IMR-90 (cell line): ENCODE data around the gene AMOTL2. TPM values are rescaled to one million over a fixed set of nuclear protein-coding genes. Genes with fewer than 3 reads are reported as not detected.
A peak's percentile ranks its signal among the peaks of the same experiment; 100 is the strongest.

Experiments used
- ATAC-seq: fragments of 200-7000 bp; cut with Tn5 transposase; 2 replicates; pipeline ENCODE4 v1.9.1; 2020; ENCODE audit warnings: low read depth, mild to moderate bottlenecking, moderate library complexity
- BruUV-seq: library from RNA; stranded (reverse); fragments of 400-500 nt; replicated peaks from 2 replicates; lab custom pipeline; 2021; lab: Mats Ljungman, UMichigan
- CTCF ChIA-PET: fragments of 300-600 bp; formaldehyde crosslinking; extraction: SDS; loops from one replicate; lab custom pipeline; 2021; ENCODE audit warnings: antibody characterized with exemption; lab: Yijun Ruan, JAX
- POLR2A ChIA-PET: fragments of 300-600 bp; sonication (Branson Sonifier 250); formaldehyde crosslinking; loops from one replicate; lab custom pipeline; 2022; ENCODE audit warnings: antibody characterized with exemption; ENCODE audit not compliant: unreplicated experiment; lab: Charles Lee
- DNase-seq: peaks from one replicate; pipeline ENCODE4 v3.0.0; 2013
- H2AFZ ChIP-seq: replicated peaks from 2 replicates; pipeline ENCODE3; 2013; ENCODE audit warnings: low read length, mild to moderate bottlenecking; ENCODE audit not compliant: poor library complexity
- H2AK5ac ChIP-seq: 2 replicates; pipeline ENCODE4 v1.6.1; 2013; ENCODE audit warnings: low read depth, low read length, inconsistent platforms
- H2AK9ac ChIP-seq: replicated peaks from 2 replicates; pipeline ENCODE3; 2013; ENCODE audit warnings: mild to moderate bottlenecking, low read depth, low read length, moderate library complexity; ENCODE audit not compliant: poor library complexity
- H2BK120ac ChIP-seq: 2 replicates; pipeline ENCODE4 v1.6.1; 2013; ENCODE audit warnings: low read depth, low read length, inconsistent platforms
- H2BK15ac ChIP-seq: 3 replicates; pipeline ENCODE4 v1.6.1; 2013; ENCODE audit warnings: low read depth, low read length, inconsistent platforms
- H2BK20ac ChIP-seq: 2 replicates; pipeline ENCODE4 v1.6.1; 2013; ENCODE audit warnings: low read depth, mild to moderate bottlenecking, inconsistent platforms, low read length, moderate library complexity
- H2BK5ac ChIP-seq: 2 replicates; pipeline ENCODE4 v1.6.1; 2013; ENCODE audit warnings: mild to moderate bottlenecking, low read depth, low read length, inconsistent platforms; ENCODE audit not compliant: poor library complexity, severe bottlenecking
- H3K14ac ChIP-seq: replicated peaks from 2 replicates; pipeline ENCODE4 v1.6.1; 2013; ENCODE audit warnings: low read depth, low read length, inconsistent platforms
- H3K18ac ChIP-seq: 2 replicates; pipeline ENCODE4 v1.6.1; 2013; ENCODE audit warnings: low read depth, low read length, control low read depth
- H3K23ac ChIP-seq: 2 replicates; pipeline ENCODE4 v1.6.1; 2013; ENCODE audit warnings: low read depth, low read length, inconsistent platforms
- H3K27ac ChIP-seq: 2 replicates; pipeline ENCODE4 v1.5.1; 2013; ENCODE audit warnings: mild to moderate bottlenecking, control low read depth, low read length; ENCODE audit not compliant: insufficient read depth
- H3K27me3 ChIP-seq: 2 replicates; pipeline ENCODE4 v1.6.1; 2013; ENCODE audit warnings: low read length; ENCODE audit not compliant: control insufficient read depth, insufficient read depth
- H3K36me3 ChIP-seq: 2 replicates; pipeline ENCODE4 v1.6.1; 2013; ENCODE audit warnings: low read length, mixed read lengths; ENCODE audit not compliant: control insufficient read depth, insufficient read depth
- H3K4ac ChIP-seq: 2 replicates; pipeline ENCODE4 v1.6.1; 2013; ENCODE audit warnings: low read depth, low read length, inconsistent platforms
- H3K4me1 ChIP-seq: 2 replicates; pipeline ENCODE4 v1.6.1; 2013; ENCODE audit warnings: low read length, mixed read lengths; ENCODE audit not compliant: control insufficient read depth, insufficient read depth
- H3K4me2 ChIP-seq: 2 replicates; pipeline ENCODE4 v1.6.1; 2013; ENCODE audit warnings: low read depth, mild to moderate bottlenecking, control low read depth, low read length, moderate library complexity
- H3K4me3 ChIP-seq: 2 replicates; pipeline ENCODE4 v1.5.1; 2013; ENCODE audit warnings: low read depth, mild to moderate bottlenecking, control low read depth, low read length, moderate library complexity; ENCODE audit not compliant: insufficient read depth
- H3K56ac ChIP-seq: 2 replicates; pipeline ENCODE4 v1.6.1; 2013; ENCODE audit warnings: low read length, inconsistent platforms; ENCODE audit not compliant: insufficient read depth; ENCODE audit errors: extremely low read depth
- H3K79me1 ChIP-seq, 2 experiments: 2 replicates each; pipeline ENCODE4 v1.6.1; 2013; ENCODE audit warnings: low read length in 2 of 2, inconsistent platforms in 1 of 2, low read depth in 1 of 2
- H3K9ac ChIP-seq: 2 replicates; pipeline ENCODE4 v1.6.1; 2013; ENCODE audit warnings: low read depth, low read length, control low read depth
- H3K9me1 ChIP-seq: 2 replicates; pipeline ENCODE4 v1.6.1; 2013; ENCODE audit warnings: low read length, inconsistent platforms; ENCODE audit not compliant: insufficient read depth
- H3K9me3 ChIP-seq: 2 replicates; pipeline ENCODE4 v1.6.1; 2013; ENCODE audit warnings: low read length; ENCODE audit not compliant: control insufficient read depth, insufficient read depth
- H4K20me1 ChIP-seq: 2 replicates; pipeline ENCODE4 v1.6.1; 2013; ENCODE audit warnings: low read length, inconsistent platforms; ENCODE audit not compliant: insufficient read depth
- H4K5ac ChIP-seq: 2 replicates; pipeline ENCODE4 v1.6.1; 2013; ENCODE audit warnings: mild to moderate bottlenecking, low read depth, low read length, control low read depth
- H4K8ac ChIP-seq, 2 experiments: 2 replicates each; pipeline ENCODE4 v1.6.1; 2013; ENCODE audit warnings: low read depth in 2 of 2, low read length in 2 of 2, control low read depth in 1 of 2, inconsistent platforms in 1 of 2
- H4K91ac ChIP-seq: 2 replicates; pipeline ENCODE4 v1.6.1; 2013; ENCODE audit warnings: low read depth, low read length, inconsistent platforms; ENCODE audit not compliant: insufficient read depth
- BHLHE40 ChIP-seq: fragments of 150-350 bp; IDR thresholded peaks from 2 replicates; pipeline ENCODE4 v1.6.1; 2016; ENCODE audit warnings: mild to moderate bottlenecking, low read depth, low read length
- CTCF ChIP-seq: conservative IDR thresholded peaks from 2 replicates; pipeline ENCODE4 v1.5.1; 2012; ENCODE audit warnings: mild to moderate bottlenecking, low read depth, low read length, improper control_type of control experiment
- ELK1 ChIP-seq: fragments of 150-350 bp; IDR thresholded peaks from 2 replicates; pipeline ENCODE4 v1.6.1; 2016; ENCODE audit warnings: low read depth, mild to moderate bottlenecking, low read length, moderate library complexity, borderline replicate concordance
- MAZ ChIP-seq: IDR thresholded peaks from 2 replicates; pipeline ENCODE4 v1.6.1; 2012; ENCODE audit warnings: low read depth, mild to moderate bottlenecking, low read length, improper control_type of control experiment, moderate library complexity, borderline replicate concordance
- NFE2L2 ChIP-seq: fragments of 150-350 bp; IDR thresholded peaks from 2 replicates; pipeline ENCODE4 v1.6.1; 2016; ENCODE audit warnings: low read depth, mild to moderate bottlenecking, low read length
- POLR2A ChIP-seq: IDR thresholded peaks from 2 replicates; pipeline ENCODE4 v1.6.1; 2012; ENCODE audit warnings: mild to moderate bottlenecking, low read depth, low read length
- RCOR1 ChIP-seq: IDR thresholded peaks from 2 replicates; pipeline ENCODE4 v1.6.1; 2012; ENCODE audit warnings: mild to moderate bottlenecking, low read length, improper control_type of control experiment; ENCODE audit not compliant: insufficient replicate concordance
- RFX5 ChIP-seq: IDR thresholded peaks from 2 replicates; pipeline ENCODE4 v1.8.0; 2012; ENCODE audit warnings: low read depth, mild to moderate bottlenecking, low read length, moderate library complexity
- SMC3 ChIP-seq: fragments of 150-350 bp; IDR thresholded peaks from 2 replicates; pipeline ENCODE4 v1.6.1; 2016; ENCODE audit warnings: low read depth, mild to moderate bottlenecking, antibody characterized with exemption, low read length, moderate library complexity
- USF2 ChIP-seq: fragments of 150-350 bp; IDR thresholded peaks from 2 replicates; pipeline ENCODE4 v1.6.1; 2017; ENCODE audit warnings: mild to moderate bottlenecking, antibody characterized with exemption, low read length, low read depth
- WGBS, 2 experiments: methylation state at CpG; one replicate each; pipeline versions ENCODE4 v1.1.5 to v1.1.7; 2013; ENCODE audit warnings: missing lambda C conversion rate in 2 of 2; ENCODE audit not compliant: insufficient read length in 1 of 2; ENCODE audit errors: extremely low coverage in 2 of 2; 5-methylcytosine and 5-hydroxymethylcytosine counted together
- dilution Hi-C: fragments of 300-500 bp; cut with HindIII; formaldehyde crosslinking; loops from one replicate; pipeline ENCODE4 v1.14.3; 2018; ENCODE audit warnings: low sequenced_read_pairs; ENCODE audit not compliant: unreplicated experiment
- in situ Hi-C: fragments of 300-500 bp; cut with MboI; formaldehyde crosslinking; loops from 3 replicates; pipeline ENCODE4 v1.14.3; 2019; ENCODE audit warnings: low sequenced_read_pairs, inconsistent platforms, mixed read lengths
- intact Hi-C: fragments of 100-400 bp; cut with micrococcal nuclease; formaldehyde crosslinking; loops from 2 replicates; pipeline ENCODE4 v1.10.0; 2022
- polyA plus RNA-seq, 3 experiments: library from polyadenylated mRNA; depleted of rRNA; stranded (reverse); fragments of >200 nt; gene quantifications; 2 replicates each; pipeline ENCODE4 v1.2.3, GENCODE V29; 2012; ENCODE audit warnings: low replicate concordance in 1 of 3
- total RNA-seq: library from RNA; depleted of rRNA; stranded (reverse); fragments of >200 nt; gene quantifications from 2 replicates; pipeline ENCODE4 v1.2.3, GENCODE V29; 2012

Gene AMOTL2
- total and polyA plus RNA-seq, 2 of the 4 experiments (the other 2 are of a cell fraction): 162 to 176 TPM

- no peak overlapping the region for H2BK20ac ChIP-seq
- peak overlapping the region; percentile 90 for H3K27ac ChIP-seq
- H2BK120ac ChIP-seq: no peak overlapping the region
- 85% methylated on average over 9 of the region's 15 CpGs; no CpG with 5 or more reads in 1 of the 2 experiments for WGBS, 2 experiments
- no peak for DNase-seq
- no peak overlapping the region for H3K23ac ChIP-seq
- in situ Hi-C loops: no loop called here
- H3K9me3 ChIP-seq: no peaks in the 10 kb centered on the region
- H3K4me1 ChIP-seq: peaks cover 80% of the 10 kb centered on the region
- 0 out of 4 replicates have a peak overlapping the region, but pooled peaks of 1 of the 2 experiments have one; percentile 14 for H4K8ac ChIP-seq
- H2BK5ac ChIP-seq: peak overlapping the region; percentile 83
- peaks cover 97% of the 10 kb centered on the region for H4K20me1 ChIP-seq
- TF ChIP-seq BHLHE40 (peak; percentile 71), RFX5 (no peak), RCOR1 (no peak), USF2 (peak; percentile 14; the same call in 1 of the 2 replicates), NFE2L2 (no peak), SMC3 (no peak), POLR2A (peak; percentile 49), ELK1 (no peak), CTCF (0 out of 2 replicates have a peak, but pooled peaks have one; percentile 7), MAZ (peak; percentile 4; the same call in 1 of the 2 replicates)
- ChIA-PET CTCF (no interaction called here), POLR2A (interaction anchor here (0.7 to 0.8 kb wide), 2 partner anchors 10 to 846 kb away, joined by 3 read pairs; no protein-coding TSS in a partner anchor)
- intact Hi-C loops: no loop called here
- no peak overlapping the region for H2AK9ac ChIP-seq
- H3K56ac ChIP-seq: no peak overlapping the region
- H4K5ac ChIP-seq: 0 out of 2 replicates have a peak overlapping the region, but pooled peaks have one; percentile 0
- no peak overlapping the region for H3K4me3 ChIP-seq
- no peak overlapping the region for H2BK15ac ChIP-seq
- peaks cover 17 to 77% of the 10 kb centered on the region in 2 experiments; a peak in 3 of 4 replicates for H3K79me1 ChIP-seq
- no TSS peak for BruUV-seq
- H2AFZ ChIP-seq: no peak overlapping the region
- no peak overlapping the region for H3K9ac ChIP-seq
- H2AK5ac ChIP-seq: no peak overlapping the region; the same call in 1 of the 2 replicates
- H3K14ac ChIP-seq: no peak overlapping the region; the same call in none of the 2 replicates
- H3K36me3 ChIP-seq: peaks cover 91% of the 10 kb centered on the region
- no peak overlapping the region for H4K91ac ChIP-seq
- H3K18ac ChIP-seq: no peak overlapping the region
- dilution Hi-C loops: no loop called here
- H3K9me1 ChIP-seq: peaks cover 26% of the 10 kb centered on the region
- H3K27me3 ChIP-seq: no peaks in the 10 kb centered on the region
- no peak overlapping the region for H3K4me2 ChIP-seq
- peak overlapping the region; percentile 30; the same call in 1 of the 2 replicates for H3K4ac ChIP-seq
- no peak for ATAC-seq
These were observed 7.1 kb downstream of the AMOTL2 start for GRCh38 chr3:134366928-134367811.
